ENCODE results near the gene GDPGP1.
A peak's percentile ranks its signal among the peaks of the same experiment; 100 is the strongest.
"Not testable (repeated sequence)": the region's sequence is repeated elsewhere in the genome, so short reads cannot be mapped to it uniquely, and the experiment has no call there.

The GDPGP1 gene

GRCh38 chr15:90264671-90265070 is 30.7 kb downstream of the GDPGP1 start:
- no peak for FAIRE-seq

DNA sequence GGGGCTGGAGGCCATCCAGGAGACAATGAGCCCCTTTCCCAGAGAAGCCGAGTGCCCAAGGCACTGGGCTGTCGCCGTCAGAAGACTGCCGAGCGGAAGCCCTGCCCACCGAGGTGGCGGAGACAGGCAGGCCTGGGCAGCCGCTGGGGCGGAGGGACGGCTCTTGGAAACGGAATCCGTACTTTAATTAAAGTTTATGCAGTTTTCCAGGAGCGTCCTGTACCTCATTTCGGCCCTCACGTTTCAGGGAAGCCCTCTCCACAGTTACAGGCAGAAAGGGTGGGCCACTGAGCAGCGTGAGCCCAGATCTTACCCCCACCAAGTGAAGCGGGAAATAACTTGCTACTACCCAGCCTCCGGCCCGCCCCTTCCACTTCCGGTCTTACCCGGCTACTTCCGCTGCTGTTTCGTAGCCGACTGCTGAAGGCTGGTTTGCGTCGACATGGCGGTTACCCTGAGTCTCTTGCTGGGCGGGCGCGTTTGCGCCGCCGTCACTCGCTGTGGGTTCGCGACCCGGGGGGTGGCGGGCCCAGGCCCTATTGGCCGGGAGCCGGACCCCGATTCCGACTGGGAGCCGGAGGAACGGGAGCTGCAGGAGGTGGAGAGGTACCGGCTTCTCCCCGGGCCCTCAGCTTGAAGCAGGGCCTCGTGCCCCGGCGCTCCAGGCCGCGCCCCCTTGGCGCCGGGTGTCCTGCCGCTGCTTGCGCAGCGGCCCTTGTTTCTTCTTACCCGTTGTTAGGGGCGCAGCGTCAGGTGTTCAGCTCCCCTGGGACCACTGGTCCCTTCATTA is 31.5 kb downstream of the GDPGP1 start, which contains the start of gene NGRN:
Gene NGRN (plus strand): TSS at position 402 of the 790 bp plus-strand sequence. CDS start 41 bp downstream, at position 443.
- peak; percentile 25 for FAIRE-seq

DNA sequence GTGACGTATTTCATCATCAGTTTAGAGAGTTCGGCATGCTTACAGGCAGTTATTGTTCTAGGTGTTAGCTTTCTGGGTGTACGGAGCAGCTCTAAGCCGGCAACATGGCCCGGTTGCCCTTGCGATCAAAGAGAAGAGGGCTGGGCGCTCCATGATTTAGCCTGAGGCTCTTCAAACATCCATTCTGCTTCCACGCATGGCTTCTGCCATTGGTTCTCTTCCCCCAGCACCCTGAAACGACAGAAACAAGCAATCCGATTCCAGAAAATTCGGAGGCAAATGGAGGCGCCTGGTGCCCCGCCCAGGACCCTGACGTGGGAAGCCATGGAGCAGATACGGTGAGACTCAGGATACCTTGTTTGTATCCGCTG is 32.0 kb downstream of the GDPGP1 start:
- FAIRE-seq: no peak

DNA sequence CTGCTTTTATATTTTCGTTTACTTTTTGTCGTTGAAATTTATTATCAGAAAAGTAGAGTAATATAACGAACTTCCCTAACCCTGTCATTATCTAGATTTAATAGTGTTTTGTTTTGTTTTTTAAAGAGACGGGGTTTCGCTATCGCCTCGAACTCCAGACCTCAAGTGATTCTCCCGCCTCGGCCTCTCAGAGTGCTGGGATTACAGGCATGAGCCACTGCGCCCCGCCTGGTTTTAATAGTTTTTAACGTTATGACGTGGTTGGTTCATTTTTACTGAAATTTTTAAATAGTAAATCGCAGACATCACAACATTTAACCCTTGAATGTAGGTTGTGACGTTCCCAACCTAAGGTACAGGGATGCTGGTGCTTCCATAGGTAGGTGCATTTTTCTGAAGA is 32.5 kb downstream of the GDPGP1 start:
- FAIRE-seq: no peak

DNA sequence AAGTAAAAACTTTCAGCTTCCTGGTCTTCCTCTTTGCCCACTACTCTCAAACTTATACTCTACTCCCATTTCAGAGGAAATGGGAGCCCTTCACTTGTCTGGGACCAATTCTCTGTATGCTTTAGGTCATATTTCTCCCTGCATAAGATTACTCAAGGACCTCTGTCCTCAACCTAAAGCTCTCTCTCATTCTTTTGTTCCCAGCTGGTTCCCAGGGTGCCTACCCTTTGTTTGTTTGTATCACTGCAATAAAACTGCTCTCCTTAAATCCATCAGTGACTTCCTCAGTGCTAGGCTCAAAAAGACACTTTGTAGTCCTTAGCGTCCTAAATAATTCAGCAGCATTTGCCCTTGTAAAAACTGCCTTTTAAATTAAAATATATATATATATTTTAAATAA is 34.4 kb downstream of the GDPGP1 start:
- no peak for FAIRE-seq

DNA sequence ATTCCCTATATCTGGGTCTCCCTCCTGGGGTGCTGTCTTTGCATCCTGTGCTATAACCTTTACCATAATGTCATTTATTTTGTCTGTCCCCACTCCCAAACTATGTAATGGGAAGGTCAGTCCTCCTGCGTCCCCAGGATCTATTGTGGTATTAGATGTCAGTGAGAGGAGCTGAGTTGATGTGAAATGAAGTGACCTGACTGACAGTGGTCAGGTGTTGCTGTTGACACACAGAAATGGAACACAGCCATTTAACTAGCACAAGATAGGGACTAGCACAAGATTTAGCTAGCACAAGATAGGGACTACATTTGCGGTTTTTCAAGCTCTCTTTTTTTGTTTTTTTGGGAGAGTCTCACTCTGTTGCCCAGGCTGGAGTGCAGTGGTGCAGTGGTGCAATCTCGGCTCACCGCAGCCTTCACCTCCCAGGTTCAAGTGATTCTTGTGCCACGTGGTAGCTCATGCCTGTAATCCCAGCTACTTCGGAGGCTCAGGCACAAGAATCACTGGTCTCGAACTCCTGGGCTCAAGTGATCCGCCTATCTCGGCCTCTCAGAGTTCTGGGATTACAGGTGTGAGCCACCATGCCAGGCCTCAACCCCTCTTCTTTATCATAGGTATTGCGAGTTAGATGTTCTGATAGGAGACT is 36.6 kb downstream of the GDPGP1 start:
- no peak for FAIRE-seq

- no peak for FAIRE-seq
Measured at GRCh38 chr15:90271459-90272166, 37.6 kb downstream of the GDPGP1 start.

- FAIRE-seq: not testable (repeated sequence)
Measured at GRCh38 chr15:90278467-90278866, 44.5 kb downstream of the GDPGP1 start.

- FAIRE-seq: not testable (repeated sequence)
Measured at GRCh38 chr15:90280743-90281142, 46.7 kb downstream of the GDPGP1 start.

DNA sequence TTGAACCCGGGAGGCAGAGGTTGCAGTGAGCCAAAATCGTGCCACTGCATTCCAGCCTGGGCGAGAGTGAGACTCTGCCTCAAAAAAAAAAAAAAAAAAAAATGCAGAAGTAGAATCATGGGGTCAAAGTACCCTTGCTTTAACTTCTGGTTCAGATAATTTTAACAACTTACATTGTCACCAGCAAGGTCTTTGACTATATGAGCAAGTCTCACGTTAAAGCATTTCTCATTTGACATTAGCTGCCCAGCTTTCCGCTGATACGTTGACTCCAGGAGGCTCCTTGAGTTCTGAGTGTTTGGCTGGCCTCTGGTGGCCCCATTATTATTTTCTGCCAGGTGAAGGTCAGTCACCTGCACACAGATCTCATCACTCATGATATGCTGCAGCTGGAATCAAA is 47.6 kb downstream of the GDPGP1 start:
- FAIRE-seq: not testable (repeated sequence)

DNA sequence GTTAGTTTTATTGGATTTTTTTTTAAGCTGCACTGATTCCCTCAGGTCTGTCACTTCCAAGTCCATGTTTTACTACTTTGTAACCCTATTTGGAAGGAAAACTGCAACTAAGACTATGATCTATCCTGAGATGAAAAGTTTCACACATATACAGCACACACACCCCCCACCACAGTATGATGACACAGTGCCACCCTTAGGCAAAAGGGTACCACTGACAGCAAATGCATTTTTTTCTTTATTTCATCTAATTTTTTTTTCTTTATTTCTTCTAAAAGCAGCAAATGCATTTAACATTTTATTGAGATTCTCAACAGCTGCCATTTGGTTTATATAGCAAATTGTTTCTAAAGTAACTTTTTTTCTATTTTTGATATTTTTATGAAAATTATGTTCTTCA is 52.7 kb downstream of the GDPGP1 start:
- FAIRE-seq: peak; percentile 34

GRCh38 chr15:90287101-90287500 is 53.1 kb downstream of the GDPGP1 start:
- FAIRE-seq: no peak

GRCh38 chr15:90287946-90288345 is 53.9 kb downstream of the GDPGP1 start:
- FAIRE-seq: no peak

- no peak for FAIRE-seq
Measured at GRCh38 chr15:90291679-90292356, 57.8 kb downstream of the GDPGP1 start.

DNA sequence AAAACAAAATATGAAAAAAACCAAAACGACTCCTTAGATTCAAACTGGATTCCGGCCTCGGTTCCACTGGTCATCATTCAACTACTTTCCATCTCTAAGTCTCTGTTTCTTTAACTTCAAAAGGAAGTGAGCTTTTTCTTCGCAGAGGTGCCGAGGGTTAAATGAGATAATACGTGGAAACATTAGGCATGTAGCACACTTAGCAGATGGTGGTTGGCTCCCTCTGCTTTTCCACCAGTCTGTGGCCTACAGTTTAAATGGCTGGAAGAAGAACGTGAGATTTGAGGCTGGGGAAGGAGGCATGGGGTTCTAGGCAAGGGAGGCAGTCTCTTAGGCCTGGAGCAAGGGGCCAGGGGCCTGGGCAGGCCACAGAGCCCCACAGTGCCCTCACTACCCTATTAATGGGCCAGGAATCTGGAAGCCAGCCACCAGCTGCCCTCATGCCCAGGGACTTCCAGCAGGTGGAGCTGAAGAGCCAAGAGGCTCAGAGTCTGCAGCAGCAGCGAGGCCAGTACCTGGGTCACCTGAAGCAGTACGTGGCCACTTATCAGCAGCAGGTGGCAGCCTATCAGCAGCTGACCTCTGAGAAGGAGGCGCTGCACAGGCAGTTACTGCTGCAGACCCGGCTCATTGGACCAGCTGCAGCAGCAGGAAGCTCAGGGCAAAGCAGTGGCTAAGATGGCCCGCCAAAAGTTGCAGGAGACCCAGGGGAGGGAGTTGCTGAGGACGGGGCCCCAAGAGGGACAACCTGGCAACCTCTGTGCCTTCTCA is 59.2 kb downstream of the GDPGP1 start:
- not testable (repeated sequence) for FAIRE-seq

DNA sequence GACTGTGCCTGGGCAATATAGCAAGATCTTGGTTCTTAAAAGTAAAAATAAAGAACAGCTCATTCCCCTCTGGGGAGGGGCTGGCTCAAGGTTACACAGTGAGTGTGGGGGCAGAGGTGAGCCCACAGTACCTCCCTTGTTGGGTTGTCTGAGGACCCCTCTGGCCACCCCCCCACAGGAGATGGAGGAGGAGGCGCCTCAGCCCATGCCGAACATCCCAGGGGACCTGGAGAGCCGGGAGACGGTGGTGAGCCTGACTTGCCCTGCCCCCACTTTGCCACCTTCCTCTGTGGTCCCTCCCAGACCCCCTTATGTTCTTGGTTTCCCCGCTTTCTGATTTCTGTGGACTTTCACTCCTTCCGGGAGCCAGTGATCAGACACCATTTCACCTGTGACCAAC is 60.1 kb downstream of the GDPGP1 start:
- no peak for FAIRE-seq

DNA sequence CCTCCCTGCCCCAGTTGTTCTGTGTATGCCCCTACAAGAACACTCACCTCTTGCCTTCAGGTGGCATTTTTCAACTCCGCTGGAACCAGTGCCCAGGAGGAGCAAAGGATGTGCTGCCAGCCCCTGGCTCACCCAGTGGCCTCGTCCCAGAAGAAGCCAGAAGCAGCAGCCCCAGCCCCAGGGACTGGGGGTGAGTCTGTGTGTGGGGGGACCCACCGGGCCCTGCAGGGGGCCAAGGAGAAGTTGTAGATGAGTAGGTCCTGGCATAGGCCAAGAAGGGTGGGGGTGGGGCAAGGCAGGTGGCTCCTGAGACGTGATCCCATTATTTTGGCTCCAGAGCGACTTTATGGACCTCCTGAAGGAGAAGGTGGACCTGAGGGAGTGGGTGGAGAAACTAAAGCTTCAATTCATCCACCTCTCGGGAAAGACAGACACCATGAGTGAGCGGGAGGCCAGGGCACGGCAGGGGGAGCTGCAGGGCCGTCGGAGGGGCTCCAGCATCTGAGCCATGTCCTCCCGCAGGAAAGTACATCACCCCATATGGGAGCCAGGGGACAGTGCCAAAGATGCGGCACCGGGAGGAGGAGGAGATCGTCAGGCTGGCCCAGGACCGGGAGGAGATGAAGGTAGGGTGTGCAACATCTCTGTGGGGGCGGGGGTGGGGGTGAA is 60.7 kb downstream of the GDPGP1 start:
- FAIRE-seq: no peak

DNA sequence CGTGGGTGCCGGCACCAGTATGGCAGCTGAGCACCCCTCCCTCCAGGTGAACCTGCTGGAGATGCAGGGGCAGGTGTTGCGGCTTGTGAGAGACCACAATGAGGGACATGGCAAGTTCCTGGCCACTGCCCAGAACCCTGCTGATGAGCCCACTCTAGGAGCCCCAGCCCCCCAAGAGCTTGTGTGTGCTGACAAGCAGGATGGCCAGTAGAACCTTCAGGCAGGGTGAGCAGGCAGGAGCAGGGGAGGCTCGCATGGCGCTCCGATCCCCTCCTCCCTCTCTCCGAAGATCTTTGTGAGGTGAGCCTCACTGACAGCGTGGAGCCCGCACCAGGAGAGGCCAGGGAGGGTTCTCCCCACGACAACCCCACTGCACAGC is 61.2 kb downstream of the GDPGP1 start:
- no peak for FAIRE-seq

Measured in G401.6 (cell line).